ENCODE measurements around the gene PDGFB.

Gene PDGFB

GRCh38 chr22:39238966-39239505, 5.7 kb downstream of the PDGFB start:
- DNase-seq, result no peak

- no peak for DNase-seq
Observed at GRCh38 chr22:39238561-39238960, 6.2 kb downstream of the PDGFB start.

DNA sequence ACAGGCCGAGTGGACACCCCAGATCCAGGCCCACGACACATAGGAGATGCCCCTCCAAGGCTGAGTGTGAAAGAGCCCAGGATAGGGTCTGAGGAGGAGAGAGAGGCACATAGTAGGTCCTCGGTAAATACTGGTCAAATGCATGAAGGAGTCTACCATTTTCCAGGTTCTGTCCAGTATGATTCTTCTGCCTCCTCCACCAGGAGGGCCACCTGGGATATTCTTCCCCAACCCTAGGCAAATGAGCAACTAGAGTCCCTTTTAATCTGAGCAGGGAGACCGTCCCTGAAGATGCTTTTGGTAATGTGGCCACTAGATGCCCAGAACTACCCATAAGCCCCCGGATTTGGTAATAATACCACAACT, 6.7 kb downstream of the PDGFB start:
- no peak for DNase-seq

DNA sequence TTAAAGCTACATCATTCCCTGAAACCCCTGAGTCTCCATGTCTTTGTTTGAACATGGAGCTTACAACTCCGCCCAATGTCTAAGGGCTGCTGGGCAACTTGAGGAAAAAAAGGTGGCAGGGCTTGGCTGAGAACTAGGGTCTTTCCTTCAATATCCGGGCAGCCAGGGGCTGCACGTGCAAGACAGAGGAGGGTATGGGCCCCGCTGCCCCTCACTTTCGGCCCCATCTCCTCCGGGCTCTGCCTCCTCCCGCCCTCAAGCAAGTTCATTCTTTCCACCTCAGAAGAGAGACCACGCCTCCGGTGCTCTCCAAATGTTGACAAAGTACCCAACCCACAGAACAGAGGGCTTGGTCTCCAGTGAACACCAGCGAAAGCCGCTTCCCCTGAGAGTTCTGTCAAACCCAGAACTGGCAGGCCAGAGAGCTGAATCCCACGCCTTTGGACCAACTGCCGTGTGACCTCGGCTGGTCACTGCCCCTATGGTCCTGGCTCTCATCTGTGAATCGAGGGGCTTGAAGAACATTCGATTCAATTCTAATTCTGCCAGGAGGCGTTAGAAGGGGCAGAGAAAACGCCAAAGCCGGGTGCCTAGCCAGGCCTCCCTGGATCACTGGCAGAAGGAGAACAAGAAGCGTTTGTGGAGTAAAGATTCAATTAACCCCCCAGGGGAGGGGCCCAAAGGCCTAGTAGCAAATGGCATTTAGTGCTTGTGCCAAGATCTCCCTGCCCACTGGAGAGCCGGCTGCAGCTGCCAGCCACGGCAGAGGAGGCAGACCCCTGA, 7.3 kb downstream of the PDGFB start:
- no peak for DNase-seq

GRCh38 chr22:39236321-39237317, 8.2 kb downstream of the PDGFB start:
- DNase-seq, result peak; percentile 54 to 80

DNA sequence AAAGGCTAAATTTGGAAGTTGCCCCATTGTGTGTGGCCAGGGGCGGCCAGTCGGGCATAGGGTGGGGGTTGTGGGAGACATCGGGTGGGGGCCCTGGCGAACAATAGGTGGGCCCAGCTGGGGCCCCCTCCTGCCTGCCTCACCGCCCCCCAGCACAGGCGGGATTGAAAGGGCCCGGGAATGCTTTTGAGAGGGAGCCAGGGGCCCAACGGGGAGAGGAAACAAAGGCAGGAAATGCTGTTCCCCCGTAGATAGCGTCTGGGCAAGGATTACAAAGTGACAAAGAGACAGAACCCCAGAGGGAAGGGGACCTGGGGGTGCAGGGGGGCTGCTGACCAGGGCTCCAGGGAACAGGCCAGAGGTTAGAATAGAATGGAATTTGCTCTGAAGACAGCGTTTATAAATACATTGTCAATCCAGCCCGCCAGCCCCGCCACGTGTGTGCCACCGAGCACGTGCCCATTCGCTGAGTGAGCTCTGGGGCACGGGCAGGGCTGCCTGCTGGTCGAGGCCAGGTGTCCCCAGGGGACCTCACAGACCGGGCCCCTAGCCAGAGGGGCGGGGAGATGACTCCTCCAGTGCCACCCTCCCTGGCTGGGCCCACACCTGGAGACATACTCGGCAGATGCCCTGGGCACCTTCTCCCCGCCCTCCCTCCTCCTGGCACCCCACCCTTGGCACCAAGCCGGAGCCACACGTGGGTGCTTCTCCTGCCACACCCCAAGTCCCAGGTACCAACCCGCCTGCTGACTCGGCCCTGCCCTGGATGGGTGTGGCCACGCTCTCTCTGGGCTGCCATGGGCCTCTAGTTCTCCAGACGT, 9.7 kb downstream of the PDGFB start:
- no peak for DNase-seq

- no peak for DNase-seq
Observed at GRCh38 chr22:39234472-39234787, 10.4 kb downstream of the PDGFB start.

DNA sequence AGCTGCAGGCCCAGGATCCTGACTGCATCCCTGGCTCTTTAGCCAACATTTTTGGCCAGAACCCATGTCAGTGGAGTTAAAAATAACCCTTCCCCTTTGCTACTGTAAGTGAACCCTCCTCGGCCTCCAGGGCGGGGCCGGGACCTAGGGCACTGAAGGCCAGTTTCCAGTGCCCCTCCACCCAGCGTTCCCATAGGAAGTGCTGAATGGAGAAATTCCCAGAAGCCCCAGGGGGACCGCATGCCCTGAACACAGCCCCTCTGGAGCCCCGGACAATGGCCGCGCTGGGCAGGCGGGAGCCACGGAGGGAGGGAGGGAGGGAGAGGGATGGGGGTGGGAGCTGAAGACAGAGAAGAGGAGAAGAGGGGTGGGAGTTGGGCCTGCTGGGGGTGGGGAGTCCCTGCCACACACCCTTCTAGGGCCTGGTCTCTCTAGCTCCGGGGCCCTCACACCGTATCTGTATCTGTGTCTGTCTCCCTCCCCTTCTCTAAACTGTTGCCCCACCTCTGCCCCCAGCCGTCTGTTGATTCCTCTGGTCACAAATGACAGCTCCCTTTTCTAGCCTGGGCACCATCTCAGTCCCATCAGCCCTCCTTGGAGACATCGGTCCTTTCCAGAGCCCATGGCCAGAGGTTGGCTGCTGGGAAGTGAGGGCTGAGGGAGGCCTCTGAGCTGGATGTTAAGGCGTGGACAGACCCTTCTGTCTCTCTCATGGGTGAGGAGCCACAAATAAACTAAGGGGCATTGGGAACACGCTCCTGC, 10.9 kb downstream of the PDGFB start:
- DNase-seq, result no peak

DNA sequence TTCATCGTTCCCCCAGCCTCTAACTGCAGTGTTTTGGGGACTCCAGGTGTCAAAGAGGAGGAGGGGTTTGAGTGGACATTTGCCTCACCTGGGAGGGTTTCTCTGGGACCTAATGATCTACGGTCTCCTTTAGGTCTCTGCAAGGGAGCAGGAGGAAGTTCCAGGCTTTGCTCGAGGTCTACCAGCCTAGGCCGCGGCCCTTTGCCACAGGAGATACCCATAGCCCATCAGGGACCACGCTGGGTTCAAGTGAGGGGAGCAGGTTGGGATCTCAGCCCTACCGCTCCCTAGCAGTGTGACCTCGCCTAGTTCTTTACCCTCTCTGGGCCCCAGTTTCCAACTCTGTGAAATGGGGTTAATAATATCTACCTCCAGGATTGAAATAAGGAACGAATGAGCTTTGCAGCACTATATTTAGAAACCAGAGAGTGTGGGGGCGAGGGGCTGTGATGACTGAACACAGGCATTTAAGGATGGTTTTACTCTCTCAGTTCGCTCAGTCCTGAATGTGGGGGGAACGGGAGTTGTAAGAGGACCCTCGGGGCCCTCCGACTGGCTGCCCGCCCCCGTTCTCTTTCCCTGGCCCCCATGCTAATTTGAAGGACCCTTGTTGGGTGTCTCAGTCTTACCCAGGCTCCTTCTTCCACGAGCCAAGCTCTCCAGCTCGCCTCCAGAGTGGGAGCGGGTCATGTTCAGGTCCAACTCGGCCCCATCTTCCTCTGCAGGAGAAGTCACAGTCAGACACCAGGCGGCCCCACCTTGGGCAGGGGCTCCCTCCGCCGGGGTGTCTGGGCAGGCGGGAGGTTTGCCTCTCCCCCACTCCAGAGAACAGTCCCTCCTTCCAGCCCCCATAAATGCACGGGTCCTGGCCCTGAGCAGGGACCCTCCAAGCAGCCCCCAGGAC, 11.7 kb downstream of the PDGFB start:
- no peak for DNase-seq

DNA sequence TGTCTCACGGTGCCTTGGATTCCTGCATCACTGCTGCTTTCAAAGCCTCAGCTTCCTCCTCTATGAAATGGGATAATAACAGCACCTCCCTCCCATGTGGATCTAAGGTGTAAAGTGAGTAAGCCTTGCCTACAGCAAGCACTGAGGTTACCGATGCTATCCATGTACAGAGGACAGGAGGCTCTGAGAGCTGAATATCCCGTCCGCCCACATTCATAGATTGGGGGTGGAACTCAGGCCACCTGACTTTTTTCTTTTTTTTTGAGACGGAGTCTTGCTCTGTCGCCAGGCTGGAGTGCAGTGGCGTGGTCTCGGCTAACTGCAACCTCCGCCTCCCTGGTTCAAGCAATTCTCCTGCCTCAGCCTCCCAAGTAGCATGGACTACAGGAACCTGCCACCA, 12.5 kb downstream of the PDGFB start:
- no peak for DNase-seq

- no peak for DNase-seq
Observed at GRCh38 chr22:39231197-39231950, 13.4 kb downstream of the PDGFB start.

- DNase-seq, result no peak
Observed at GRCh38 chr22:39230261-39231196, 14.3 kb downstream of the PDGFB start.

DNA sequence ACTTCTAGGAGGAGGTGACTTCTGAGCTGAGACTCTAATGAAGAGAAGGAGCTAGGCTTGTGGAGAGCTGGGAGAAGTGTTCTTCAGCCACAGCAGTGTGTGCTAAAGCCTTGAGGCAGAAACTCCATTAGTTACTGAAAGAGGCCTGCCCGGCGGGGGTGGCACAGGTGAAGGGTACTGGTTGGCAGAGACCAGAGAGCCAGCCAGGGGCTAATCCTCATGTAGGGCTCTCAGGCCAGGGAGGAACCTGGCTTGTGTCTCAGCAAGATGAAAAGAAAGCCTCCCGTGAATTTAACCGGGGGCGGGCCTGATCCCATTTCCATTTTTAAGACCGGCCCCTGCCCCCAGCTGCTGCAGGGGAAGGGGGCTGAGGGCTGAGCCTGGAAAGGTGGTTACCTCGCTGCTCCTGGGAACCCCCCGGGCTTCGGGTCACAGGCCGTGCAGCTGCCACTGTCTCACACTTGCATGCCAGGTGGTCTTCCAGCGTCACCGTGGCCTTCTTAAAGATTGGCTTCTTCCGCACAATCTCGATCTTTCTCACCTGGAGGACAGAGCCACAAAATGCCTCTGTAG, 15.0 kb downstream of the PDGFB start:
- no peak for DNase-seq

- DNase-seq, result no peak
Observed at GRCh38 chr22:39229075-39229474, 15.7 kb downstream of the PDGFB start.

DNA sequence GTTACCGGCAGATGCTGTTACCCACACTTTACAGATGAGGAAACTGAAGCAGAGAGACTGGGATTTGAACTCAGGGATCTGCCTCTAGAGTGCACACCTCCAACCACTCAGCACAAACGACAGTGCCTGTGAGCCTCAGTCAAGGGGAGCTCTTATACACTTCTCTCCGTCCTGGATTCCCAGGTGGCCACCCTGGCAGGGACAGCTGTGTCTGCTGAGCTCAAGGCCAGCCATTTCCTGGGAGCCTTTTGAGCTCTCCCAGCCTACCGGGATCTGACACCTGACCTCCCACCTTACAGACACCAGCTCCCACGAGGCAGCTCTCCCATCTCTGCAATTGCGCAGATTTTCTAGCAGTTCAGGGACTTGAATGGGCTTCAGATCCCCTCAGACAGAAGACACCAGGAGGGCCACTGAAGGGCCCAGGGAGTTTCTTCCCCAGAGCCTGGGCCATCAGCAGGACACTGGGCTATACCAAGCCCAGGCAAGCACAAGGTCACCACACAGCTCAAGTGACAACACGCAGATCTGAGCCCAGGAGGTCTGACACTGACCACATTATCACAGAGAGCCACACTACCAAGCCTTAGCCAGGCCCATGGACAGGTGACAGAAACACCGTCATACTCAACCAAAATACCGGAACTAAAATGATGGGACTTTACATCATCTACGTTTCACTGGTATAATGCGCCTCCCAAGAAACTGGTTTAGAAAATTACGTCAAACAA, 17.1 kb downstream of the PDGFB start:
- DNase-seq, result peak in 1 of 2 experiments; percentile 26

GRCh38 chr22:39226353-39226752, 18.4 kb downstream of the PDGFB start:
- DNase-seq, result no peak

DNA sequence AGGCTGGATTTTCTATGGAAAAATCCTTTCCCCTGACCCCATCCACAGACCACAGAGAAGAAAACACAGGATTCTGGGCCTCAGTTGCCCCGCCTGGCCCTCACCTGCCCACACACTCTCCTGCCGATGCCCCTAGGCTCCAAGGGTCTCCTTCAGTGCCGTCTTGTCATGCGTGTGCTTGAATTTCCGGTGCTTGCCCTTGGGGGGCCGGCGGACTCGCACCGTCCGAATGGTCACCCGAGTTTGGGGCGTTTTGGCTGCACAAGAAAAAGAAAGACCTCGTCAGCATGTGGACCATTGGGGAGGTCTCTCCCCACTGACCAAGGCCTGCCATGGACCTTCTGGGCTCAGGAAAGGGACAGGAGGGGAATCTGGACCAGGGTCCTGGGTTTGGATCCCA, 19.2 kb downstream of the PDGFB start:
- DNase-seq, result no peak

- no peak for DNase-seq
Observed at GRCh38 chr22:39224550-39224949, 20.2 kb downstream of the PDGFB start.

Data from NCI-H524 (cell line).